ENCODE results near the gene GNMT. TPM values are rescaled to one million over a fixed set of nuclear protein-coding genes. Genes with fewer than 3 reads are reported as not detected.
A peak's percentile ranks its signal among the peaks of the same experiment; 100 is the strongest.

The GNMT gene
- total RNA-seq, 4 donors from 2014 or later: 0.76 TPM; not detected in 3

DNA sequence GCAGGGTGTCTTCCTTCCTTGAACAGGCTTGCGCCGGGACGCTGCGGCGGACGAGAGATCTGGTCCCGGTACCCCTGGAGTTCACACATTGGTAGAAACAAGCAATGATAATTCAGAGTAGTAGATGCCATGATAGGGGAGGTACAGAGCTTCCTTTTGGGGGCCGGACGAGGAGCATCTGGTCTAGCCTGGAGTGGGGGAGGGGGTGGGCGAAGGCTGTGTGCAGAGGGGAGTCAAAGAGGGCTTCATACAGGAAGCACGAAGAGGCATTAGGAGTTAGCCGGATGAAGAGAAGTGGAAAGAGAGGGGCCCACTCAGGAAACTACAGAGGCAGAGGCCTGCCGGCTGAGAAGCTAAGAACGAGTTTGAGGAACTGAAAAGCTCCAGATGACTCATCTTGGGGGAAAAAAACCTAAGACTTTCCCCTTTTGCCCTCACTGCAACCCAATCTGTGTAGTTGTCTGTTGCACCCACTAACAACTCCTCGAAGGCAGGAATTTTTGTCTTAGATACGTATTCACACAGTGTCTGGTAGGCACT, 30.7 kb upstream of the GNMT start:
- intact Hi-C loops (cut with DNase I): no loop called here
- 2 to 4% methylated on average over 8 to 9 of the region's 16 CpGs for WGBS, 2 donors
- Histone ChIP-seq H3K27me3 (peaks cover 0 to 6% (median 0%) of the 10 kb centered on the region in 4 donors), H3K9me3 (no peaks in the 10 kb centered on the region), H3K36me3 (peaks cover 0 to 15% (median 4%) of the 10 kb centered on the region in 3 donors), H3K27ac (peak overlapping the region; percentile 88 to 94 (median 92)), H3K4me1 (peaks cover 8 to 63% (median 32%) of the 10 kb centered on the region in 3 donors), H3K4me3 (peak overlapping the region; percentile 59 to 91 (median 74))
- peak in 1 of 4 donors; percentile 13 for TF ChIP-seq POLR2A (IDR thresholded peaks at IDR 0.05)
- no peak for TF ChIP-seq CTCF (IDR thresholded peaks at IDR 0.05)
- DNase-seq: peak; percentile 23

DNA sequence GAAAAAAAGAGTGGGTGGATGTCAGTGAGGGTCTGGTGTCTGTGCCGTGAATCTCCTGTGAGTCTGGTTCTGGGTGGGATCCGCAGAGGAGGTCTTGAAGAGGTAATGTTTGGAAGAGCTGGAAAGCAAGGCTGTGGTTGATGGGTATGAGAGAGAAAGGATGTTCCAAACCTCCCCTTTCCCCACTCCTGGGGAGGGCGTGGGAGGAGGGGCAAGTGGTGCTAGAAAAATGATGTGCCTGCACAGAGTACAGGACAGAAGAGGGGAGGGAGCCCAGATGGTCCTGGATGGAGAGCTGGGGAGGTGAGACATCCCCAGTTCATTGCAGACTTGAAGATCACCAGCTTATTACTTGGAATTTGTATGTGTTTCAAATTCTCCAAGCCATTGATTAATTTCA, 28.1 kb upstream of the GNMT start:
- Histone ChIP-seq H3K9me3 (no peaks in the 10 kb centered on the region), H3K27me3 (no peaks in the 10 kb centered on the region), H3K4me1 (peaks cover 8 to 63% (median 32%) of the 10 kb centered on the region in 3 donors), H3K27ac (no peak overlapping the region), H3K36me3 (peaks cover 12 to 40% (median 17%) of the 10 kb centered on the region in 3 donors), H3K4me3 (no peak overlapping the region)
- 74 to 91% methylated on average over 3 of the region's 3 CpGs for WGBS, 2 donors
- intact Hi-C loops (cut with DNase I): no loop called here
- TF ChIP-seq CTCF (IDR thresholded peaks at IDR 0.05) (no peak), POLR2A (IDR thresholded peaks at IDR 0.05) (no peak)
- no peak for DNase-seq

- Histone ChIP-seq H3K9me3 (no peaks in the 10 kb centered on the region), H3K4me3 (no peak overlapping the region), H3K27ac (peak overlapping the region in 1 of 4 donors; percentile 11), H3K4me1 (peaks cover 8 to 59% (median 32%) of the 10 kb centered on the region in 3 donors), H3K36me3 (peaks cover 19 to 48% (median 19%) of the 10 kb centered on the region in 3 donors), H3K27me3 (no peaks in the 10 kb centered on the region)
- 21 to 39% methylated on average over 3 of the region's 3 CpGs for WGBS, 2 donors
- intact Hi-C loops (cut with DNase I): no loop called here
- no peak for TF ChIP-seq POLR2A (IDR thresholded peaks at IDR 0.05)
- TF ChIP-seq CTCF (IDR thresholded peaks at IDR 0.05): no peak
- no peak for DNase-seq
Observed at GRCh38 chr6:42933205-42933604, 27.3 kb upstream of the GNMT start.

GRCh38 chr6:42935322-42935721, 25.2 kb upstream of the GNMT start:
- DNase-seq: no peak
- Histone ChIP-seq H3K27ac (no peak overlapping the region), H3K9me3 (no peaks in the 10 kb centered on the region), H3K4me1 (peaks cover 3 to 43% (median 24%) of the 10 kb centered on the region in 3 donors), H3K36me3 (peaks cover 25 to 69% (median 31%) of the 10 kb centered on the region in 3 donors), H3K27me3 (no peaks in the 10 kb centered on the region), H3K4me3 (no peak overlapping the region)
- WGBS, 2 donors: 64 to 80% methylated on average over 7 of the region's 7 CpGs
- TF ChIP-seq POLR2A (IDR thresholded peaks at IDR 0.05): no peak
- TF ChIP-seq CTCF (IDR thresholded peaks at IDR 0.05): no peak
- intact Hi-C loops (cut with DNase I): no loop called here

- Histone ChIP-seq H3K27ac (no peak overlapping the region), H3K9me3 (no peaks in the 10 kb centered on the region), H3K4me1 (peaks cover 0 to 32% (median 13%) of the 10 kb centered on the region in 3 donors), H3K27me3 (no peaks in the 10 kb centered on the region), H3K4me3 (no peak overlapping the region), H3K36me3 (peaks cover 25 to 79% (median 31%) of the 10 kb centered on the region in 3 donors)
- 92% methylated on average over 11 of the region's 11 CpGs for WGBS, 2 donors
- DNase-seq: no peak
- intact Hi-C loops (cut with DNase I): no loop called here
- TF ChIP-seq CTCF (IDR thresholded peaks at IDR 0.05) (no peak), POLR2A (IDR thresholded peaks at IDR 0.05) (no peak)
Observed at GRCh38 chr6:42936398-42936797, 24.2 kb upstream of the GNMT start.

Measured in esophagus squamous epithelium (tissue), 5 donors.